K562 (cell line): ENCODE data around the gene SLC25A1. TPM values are rescaled to one million over a fixed set of nuclear protein-coding genes. Genes with fewer than 3 reads are reported as not detected.

Experiments used
- EHMT2 ChIP-seq: fragments of 450-650 bp; IDR thresholded peaks from 2 replicates; pipeline ENCODE4 v1.6.1; 2018; ENCODE audit warnings: antibody characterized with exemption
- FOXK1 ChIP-seq: sonication (generic); formaldehyde crosslinking; IDR thresholded peaks from 2 replicates; pipeline ENCODE4 v1.8.0; 2022; ENCODE audit warnings: missing genetic modification reagents, mild to moderate bottlenecking, borderline replicate concordance
- GTF2F1 ChIP-seq: IDR thresholded peaks from 2 replicates; pipeline ENCODE4 v1.6.1; 2011; ENCODE audit warnings: low read depth, low read length, improper control_type of control experiment
- HDGF ChIP-seq: fragments of 450-650 bp; IDR thresholded peaks from 2 replicates; pipeline ENCODE4 v1.6.1; 2016
- ILF3 ChIP-seq: fragments of 450-650 bp; IDR thresholded peaks from 2 replicates; pipeline ENCODE4 v1.6.1; 2018; ENCODE audit warnings: antibody characterized with exemption, mild to moderate bottlenecking, moderate library complexity, borderline replicate concordance
- KDM4B ChIP-seq, 2 experiments: fragments of 450-650 bp in 1 of 2; sonication (generic) in 1 of 2; IDR thresholded peaks; 2 replicates each; pipeline ENCODE4 v1.6.1; 2016 to 2017; ENCODE audit warnings: borderline replicate concordance in 2 of 2, antibody characterized with exemption in 1 of 2, low read depth in 1 of 2, mild to moderate bottlenecking in 1 of 2
- MTA2 ChIP-seq: fragments of 450-650 bp; IDR thresholded peaks from 2 replicates; pipeline ENCODE4 v1.6.1; 2016; ENCODE audit warnings: low read depth
- MTF1 ChIP-seq: fragments of 250-450 bp; sonication (Bioruptor Pico); IDR thresholded peaks from 2 replicates; pipeline ENCODE4 v1.9.0; 2021; ENCODE audit warnings: moderate library complexity, mild to moderate bottlenecking, inconsistent platforms, borderline replicate concordance
- NCOR1 ChIP-seq: fragments of 450-650 bp; IDR thresholded peaks from 2 replicates; pipeline ENCODE4 v1.6.1; 2016; ENCODE audit warnings: mild to moderate bottlenecking, moderate library complexity
- SNRNP70 ChIP-seq: fragments of 200-400 bp; formaldehyde crosslinking; optimal IDR thresholded peaks from 2 replicates; pipeline ENCODE3; 2017; ENCODE audit warnings: low read depth, low read length
- SREBF2 ChIP-seq: sonication (generic); formaldehyde crosslinking; IDR thresholded peaks from 2 replicates; pipeline ENCODE4 v1.4.0; 2020; ENCODE audit warnings: mild to moderate bottlenecking, missing genetic modification reagents
- TAF1 ChIP-seq: IDR thresholded peaks from 2 replicates; pipeline ENCODE4 v1.6.1; 2011; ENCODE audit warnings: mild to moderate bottlenecking, low read length, moderate library complexity; ENCODE audit not compliant: insufficient read depth, control insufficient read depth, severe bottlenecking; ENCODE audit errors: extremely low read depth
- TAF15 ChIP-seq: fragments of 200-400 bp; formaldehyde crosslinking; IDR thresholded peaks from 2 replicates; pipeline ENCODE4 v1.6.1; 2017; ENCODE audit warnings: mild to moderate bottlenecking, low read depth, low read length, moderate library complexity
- ZBTB17 ChIP-seq: fragments of 450-650 bp; formaldehyde crosslinking; IDR thresholded peaks from 2 replicates; pipeline ENCODE4 v1.4.0; 2020; ENCODE audit warnings: mild to moderate bottlenecking
- polyA plus RNA-seq, 8 experiments: library from polyadenylated mRNA; depleted of rRNA in 4 of 8; stranded (reverse) in 5 of 8; unstranded in 3 of 8; fragments of >200 nt; fragmentation: Nextera tagmentation in 2 of 8; fragmentation: Illumina TruSeq in 1 of 8; extraction: Ambion mirVana in 2 of 8; extraction: Trizol in 1 of 8; gene quantifications; 2 replicates each; pipeline versions ENCODE4 v1.2.1 to v1.2.3, GENCODE V29; 2011 to 2014; ENCODE audit warnings: inconsistent platforms in 1 of 8, missing spikeins in 1 of 8
- total RNA-seq, 7 experiments: library from RNA; depleted of rRNA in 6 of 7; stranded (reverse); fragments of >200 nt in 6 of 7; fragmentation: Illumina TruSeq in 2 of 7; extraction: Trizol in 2 of 7; gene quantifications; 2 replicates each; pipeline versions ENCODE4 v1.2.1 to v1.2.3, GENCODE V29; 2011 to 2021; ENCODE audit warnings: low replicate concordance in 1 of 7
- TF ChIP-seq, protein P1 (sequence below): fragments of 450-650 bp; IDR thresholded peaks from 2 replicates; pipeline ENCODE4 v1.6.1; 2016; ENCODE audit warnings: borderline replicate concordance
- TF ChIP-seq, protein P2 (sequence below), 2 experiments: fragments of 450-650 bp in 1 of 2; sonication (generic) in 1 of 2; formaldehyde crosslinking in 1 of 2; IDR thresholded peaks in 1 of 2; conservative IDR thresholded peaks in 1 of 2; 2 replicates each; pipeline versions ENCODE4 v1.6.1 to v1.8.1; 2016 to 2023; ENCODE audit warnings: mild to moderate bottlenecking in 2 of 2, moderate library complexity in 2 of 2, inconsistent platforms in 1 of 2, missing genetic modification reagents in 1 of 2
- TF ChIP-seq, protein P3 (sequence below): sonication (generic); formaldehyde crosslinking; IDR thresholded peaks from 2 replicates; pipeline ENCODE4 v1.8.1; 2023; ENCODE audit warnings: mild to moderate bottlenecking, missing genetic modification reagents, moderate library complexity
- TF ChIP-seq, protein P4 (sequence below): fragments of 250-450 bp; sonication (Bioruptor Pico); IDR thresholded peaks from 2 replicates; pipeline ENCODE4 v1.5.0; 2021; ENCODE audit warnings: mild to moderate bottlenecking, moderate library complexity

Gene SLC25A1
- total and polyA plus RNA-seq, 9 of the 15 experiments (the other 6 are each of a cell fraction or from before 2014, with no cell fraction given) = 11.0 to 408 (median 110) TPM

DNA sequence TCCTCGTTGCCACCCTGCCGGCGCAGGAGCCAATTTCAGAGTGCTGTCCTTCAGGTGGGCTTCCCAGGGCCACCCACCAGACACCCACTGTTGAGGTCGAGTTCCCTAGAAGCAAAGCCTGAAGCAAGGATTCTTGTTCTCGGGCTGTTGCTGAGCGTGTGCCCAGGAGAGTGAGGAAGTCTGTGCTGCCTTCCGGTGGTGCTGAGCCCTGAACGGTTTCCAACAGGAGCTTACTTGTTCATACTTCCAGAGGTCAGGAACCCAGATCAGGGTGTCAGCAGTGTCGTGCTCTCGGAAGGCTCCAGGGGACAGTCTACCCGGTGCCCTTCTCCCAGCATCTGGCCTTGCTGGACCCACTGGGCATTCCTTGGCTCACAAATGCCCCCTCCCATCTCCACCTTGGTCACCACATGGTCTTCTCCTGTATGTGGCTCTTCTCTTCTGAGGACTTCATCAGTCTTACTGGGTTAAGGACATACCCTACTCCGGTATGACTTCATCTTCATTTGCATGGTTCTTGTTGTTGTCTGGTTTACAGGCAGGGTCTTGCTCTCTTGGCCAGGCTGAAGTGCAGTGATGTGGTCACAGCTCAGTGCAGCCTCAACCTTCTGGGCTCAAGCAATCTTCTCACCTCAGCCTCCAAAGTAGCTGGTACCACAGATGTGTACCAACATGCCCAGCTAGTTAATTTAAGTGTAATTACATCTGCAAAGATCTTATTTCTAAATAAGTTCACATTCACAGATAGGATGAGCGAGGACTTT is 11.2 kb downstream of the SLC25A1 start (continued):
- TF ChIP-seq, protein P1, sequence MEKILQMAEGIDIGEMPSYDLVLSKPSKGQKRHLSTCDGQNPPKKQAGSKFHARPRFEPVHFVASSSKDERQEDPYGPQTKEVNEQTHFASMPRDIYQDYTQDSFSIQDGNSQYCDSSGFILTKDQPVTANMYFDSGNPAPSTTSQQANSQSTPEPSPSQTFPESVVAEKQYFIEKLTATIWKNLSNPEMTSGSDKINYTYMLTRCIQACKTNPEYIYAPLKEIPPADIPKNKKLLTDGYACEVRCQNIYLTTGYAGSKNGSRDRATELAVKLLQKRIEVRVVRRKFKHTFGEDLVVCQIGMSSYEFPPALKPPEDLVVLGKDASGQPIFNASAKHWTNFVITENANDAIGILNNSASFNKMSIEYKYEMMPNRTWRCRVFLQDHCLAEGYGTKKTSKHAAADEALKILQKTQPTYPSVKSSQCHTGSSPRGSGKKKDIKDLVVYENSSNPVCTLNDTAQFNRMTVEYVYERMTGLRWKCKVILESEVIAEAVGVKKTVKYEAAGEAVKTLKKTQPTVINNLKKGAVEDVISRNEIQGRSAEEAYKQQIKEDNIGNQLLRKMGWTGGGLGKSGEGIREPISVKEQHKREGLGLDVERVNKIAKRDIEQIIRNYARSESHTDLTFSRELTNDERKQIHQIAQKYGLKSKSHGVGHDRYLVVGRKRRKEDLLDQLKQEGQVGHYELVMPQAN = no peak
- TF ChIP-seq MTF1 (CRISPR knock-in tag) (0 out of 2 replicates have a peak, but pooled peaks have one; percentile 55), EHMT2 (no peak), TAF15 (no peak), SREBF2 (no peak), MTA2 (no peak), ZBTB17 (CRISPR knock-in tag) (no peak), ILF3 (no peak), SNRNP70 (no peak), KDM4B (IDR thresholded peaks at IDR 0.05; ENCODE audit: borderline replicate concordance in 2 of 2, low read depth in 1 of 2) (no peak), GTF2F1 (no peak), HDGF (no peak), FOXK1 (no peak), NCOR1 (no peak), TAF1 (no peak)
- TF ChIP-seq, protein P2, sequence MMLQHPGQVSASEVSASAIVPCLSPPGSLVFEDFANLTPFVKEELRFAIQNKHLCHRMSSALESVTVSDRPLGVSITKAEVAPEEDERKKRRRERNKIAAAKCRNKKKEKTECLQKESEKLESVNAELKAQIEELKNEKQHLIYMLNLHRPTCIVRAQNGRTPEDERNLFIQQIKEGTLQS (IDR thresholded peaks at IDR 0.05) = no peak
- TF ChIP-seq, protein P2 (CRISPR knock-in tag; conservative IDR thresholded peaks at IDR 0.05) = no peak
- TF ChIP-seq, protein P3, sequence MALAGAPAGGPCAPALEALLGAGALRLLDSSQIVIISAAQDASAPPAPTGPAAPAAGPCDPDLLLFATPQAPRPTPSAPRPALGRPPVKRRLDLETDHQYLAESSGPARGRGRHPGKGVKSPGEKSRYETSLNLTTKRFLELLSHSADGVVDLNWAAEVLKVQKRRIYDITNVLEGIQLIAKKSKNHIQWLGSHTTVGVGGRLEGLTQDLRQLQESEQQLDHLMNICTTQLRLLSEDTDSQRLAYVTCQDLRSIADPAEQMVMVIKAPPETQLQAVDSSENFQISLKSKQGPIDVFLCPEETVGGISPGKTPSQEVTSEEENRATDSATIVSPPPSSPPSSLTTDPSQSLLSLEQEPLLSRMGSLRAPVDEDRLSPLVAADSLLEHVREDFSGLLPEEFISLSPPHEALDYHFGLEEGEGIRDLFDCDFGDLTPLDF (CRISPR knock-in tag) = no peak
- TF ChIP-seq, protein P4, sequence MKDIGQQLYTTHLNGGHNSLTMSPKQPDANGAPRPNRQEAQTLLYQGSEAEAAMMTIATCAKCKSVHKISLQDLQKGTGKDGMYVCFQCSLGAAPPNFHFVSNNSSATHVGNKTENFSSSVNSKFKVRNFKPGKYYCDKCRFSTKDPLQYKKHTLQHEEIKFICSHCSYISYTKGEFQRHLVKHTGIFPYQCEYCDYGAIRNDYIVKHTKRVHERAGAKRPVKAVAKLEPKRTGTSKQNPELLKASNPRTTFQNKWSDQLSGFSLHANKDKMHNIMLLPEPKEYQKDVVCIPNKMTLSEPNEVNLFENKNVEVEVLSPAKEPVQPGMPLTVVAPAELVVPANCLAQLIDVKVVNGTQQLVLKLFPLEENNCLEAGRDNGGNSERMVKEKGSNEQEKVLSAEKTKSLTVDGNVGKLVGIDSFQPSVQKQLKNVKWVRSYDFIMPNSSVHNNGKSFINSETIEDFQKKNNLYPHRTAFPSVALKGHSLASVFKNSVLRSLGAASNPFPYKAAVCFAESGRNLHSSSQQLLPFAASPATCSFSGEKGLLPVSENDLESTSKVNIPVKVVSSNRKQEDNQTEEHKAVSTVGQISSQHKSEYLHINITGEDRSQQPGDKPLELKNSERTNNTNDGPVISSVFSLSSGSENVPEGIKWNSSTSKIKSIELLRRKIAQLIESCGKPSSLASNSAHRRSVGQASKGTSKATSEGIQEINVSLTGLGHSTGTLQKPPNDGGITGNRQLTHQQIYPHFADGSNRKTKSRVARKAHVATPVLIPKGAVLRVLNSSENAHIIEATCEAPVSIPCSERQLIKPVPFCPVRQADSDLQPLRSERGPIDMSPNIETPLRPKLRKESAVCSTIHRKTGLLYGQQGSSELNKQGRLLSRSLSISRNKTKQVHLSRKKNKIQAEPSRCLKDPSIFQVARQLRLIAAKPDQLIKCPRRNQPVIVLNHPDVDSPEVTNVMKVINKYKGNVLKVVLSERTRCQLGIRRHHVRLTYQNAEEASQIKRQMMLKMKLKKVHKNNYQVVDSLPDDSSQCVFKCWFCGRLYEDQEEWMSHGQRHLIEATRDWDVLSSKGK = no peak
